HepG2 (cell line): ENCODE results near the gene CTSD. TPM values are rescaled to one million over a fixed set of nuclear protein-coding genes. Genes with fewer than 3 reads are reported as not detected.

Experiments used
- ATAC-seq: fragments of 200-7000 bp; cut with Tn5 transposase; 3 replicates; pipeline ENCODE4 v1.9.1; 2020; ENCODE audit warnings: mild to moderate bottlenecking, moderate library complexity
- BruUV-seq: library from RNA; stranded (reverse); fragments of 400-500 nt; replicated peaks from 2 replicates; lab custom pipeline; 2021; lab: Mats Ljungman, UMichigan
- CTCF ChIA-PET: fragments of 300-600 bp; formaldehyde crosslinking; extraction: SDS; loops from one replicate; lab custom pipeline; 2021; ENCODE audit warnings: low total read pairs, inconsistent platforms, low intra/inter-chr PET ratio; lab: Yijun Ruan, JAX
- POLR2A ChIA-PET: fragments of 350-600 bp; sonication (Branson Sonifier 250); formaldehyde crosslinking; loops from one replicate; lab custom pipeline; 2020; ENCODE audit warnings: antibody characterized with exemption, inconsistent platforms; lab: Yijun Ruan, JAX
- DNase-seq: peaks from one replicate; pipeline ENCODE4 v3.0.0-alpha.2; 2015; ENCODE audit warnings: low spot score
- FAIRE-seq: peaks from 3 replicates; lab custom pipeline; 2011; peaks lifted over from hg19 to GRCh38; lab: Jason Lieb, UNC
- H2AFZ ChIP-seq: one replicate; pipeline ENCODE4 v1.6.1; 2011; ENCODE audit warnings: low read length, inconsistent platforms
- H3K27ac ChIP-seq: fragments of 300-600 bp; 3 replicates; pipeline ENCODE4 v1.8.0; 2011; ENCODE audit warnings: mixed run types, mild to moderate bottlenecking, mixed read lengths, low read length, inconsistent platforms; ENCODE audit not compliant: insufficient read depth; ENCODE audit errors: extremely low read length
- H3K27me3 ChIP-seq, 2 experiments: fragments of 200-600 bp in 1 of 2; 2 replicates in 1 of 2; 3 replicates in 1 of 2; pipeline versions ENCODE4 v1.6.0 to v1.8.0; 2011; ENCODE audit warnings: low read length in 2 of 2, mild to moderate bottlenecking in 2 of 2, moderate library complexity in 2 of 2, inconsistent platforms in 1 of 2; ENCODE audit not compliant: insufficient read depth in 2 of 2, control insufficient read depth in 1 of 2
- H3K36me3 ChIP-seq, 2 experiments: fragments of 200-600 bp in 1 of 2; replicated peaks in 1 of 2; 2 replicates in 1 of 2; 3 replicates in 1 of 2; pipeline versions ENCODE4 v1.5.1 to v1.8.0; 2011; ENCODE audit warnings: low read length in 2 of 2, inconsistent platforms in 1 of 2; ENCODE audit not compliant: insufficient read depth in 2 of 2, control insufficient read depth in 1 of 2
- H3K4me1 ChIP-seq: 2 replicates; pipeline ENCODE4 v1.5.1; 2012; ENCODE audit warnings: low read length, inconsistent platforms; ENCODE audit not compliant: insufficient read depth
- H3K4me2 ChIP-seq: 2 replicates; pipeline ENCODE4 v1.6.0; 2011; ENCODE audit warnings: low read depth, low read length, inconsistent platforms
- H3K4me3 ChIP-seq, 3 experiments: fragments of 200-600 bp in 1 of 3; sonication (generic), shearing (Covaris generic) in 1 of 3; replicated peaks in 1 of 3; 2 replicates each; pipeline ENCODE4 v1.5.1; 2011 to 2016; ENCODE audit warnings: low read length in 3 of 3, inconsistent platforms in 2 of 3, low read depth in 2 of 3, mild to moderate bottlenecking in 2 of 3, control low read depth in 1 of 3, mixed read lengths in 1 of 3; ENCODE audit not compliant: insufficient read depth in 1 of 3
- H3K79me2 ChIP-seq: one replicate; pipeline ENCODE4 v1.6.1; 2011; ENCODE audit warnings: low read length, inconsistent platforms; ENCODE audit not compliant: insufficient read depth
- H3K9ac ChIP-seq: 2 replicates; pipeline ENCODE4 v1.6.0; 2011; ENCODE audit warnings: mild to moderate bottlenecking, low read depth, low read length, inconsistent platforms; ENCODE audit not compliant: insufficient read depth
- H3K9me3 ChIP-seq: 2 replicates; pipeline ENCODE4 v1.5.1; 2012; ENCODE audit warnings: mild to moderate bottlenecking, low read length
- H4K20me1 ChIP-seq: 2 replicates; pipeline ENCODE4 v1.6.0; 2011; ENCODE audit warnings: inconsistent platforms, mild to moderate bottlenecking, low read length, moderate library complexity; ENCODE audit not compliant: insufficient read depth
- FOXM1 ChIP-seq: sonication (generic); formaldehyde crosslinking; IDR thresholded peaks from 2 replicates; pipeline ENCODE4 v1.5.0; 2020; ENCODE audit warnings: missing genetic modification reagents
- LRRFIP1 ChIP-seq: sonication (generic); formaldehyde crosslinking; conservative IDR thresholded peaks from 2 replicates; pipeline ENCODE4 v1.4.0; 2020; ENCODE audit warnings: missing genetic modification reagents
- MEIS1 ChIP-seq: sonication (generic); formaldehyde crosslinking; IDR thresholded peaks from 2 replicates; pipeline ENCODE4 v1.9.0; 2021; ENCODE audit warnings: mild to moderate bottlenecking, missing genetic modification reagents, moderate library complexity, borderline replicate concordance
- PBX3 ChIP-seq: sonication (generic); formaldehyde crosslinking; IDR thresholded peaks from 2 replicates; pipeline ENCODE4 v1.8.1; 2023; ENCODE audit warnings: missing genetic modification reagents, inconsistent platforms, borderline replicate concordance
- ZNF260 ChIP-seq: sonication (generic); formaldehyde crosslinking; IDR thresholded peaks from 2 replicates; pipeline ENCODE4 v1.4.0; 2020; ENCODE audit warnings: missing genetic modification reagents, low read depth, mild to moderate bottlenecking, borderline replicate concordance
- ZNF598 ChIP-seq: sonication (generic); formaldehyde crosslinking; IDR thresholded peaks from 2 replicates; pipeline ENCODE4 v1.5.1; 2020; ENCODE audit warnings: mild to moderate bottlenecking, missing genetic modification reagents, borderline replicate concordance
- WGBS: methylation state at CpG from one replicate; pipeline ENCODE4 v1.1.6; 2017; ENCODE audit warnings: low lambda C conversion rate; 5-methylcytosine and 5-hydroxymethylcytosine counted together
- in situ Hi-C: cut with HindIII; loops from 2 replicates; pipeline ENCODE4 v1.10.0; 2017; ENCODE audit warnings: low pct_unique_long_range_greater_than_20kb; ENCODE audit not compliant: extremely low pct_ligation_motif_present
- intact Hi-C: fragments of 100-400 bp; cut with micrococcal nuclease; formaldehyde crosslinking; loops from one replicate; pipeline ENCODE4 v1.10.0; 2022; ENCODE audit not compliant: unreplicated experiment
- polyA plus RNA-seq, 8 experiments: library from polyadenylated mRNA; depleted of rRNA in 3 of 8; stranded (reverse) in 7 of 8; unstranded in 1 of 8; fragments of >200 nt; fragmentation: Illumina TruSeq in 4 of 8; extraction: Trizol in 4 of 8; gene quantifications; 2 replicates each; pipeline versions ENCODE4 v1.2.1 to v1.2.3, GENCODE V29; 2011 to 2016; ENCODE audit warnings: low read depth in 4 of 8, missing spikeins in 1 of 8, mixed read lengths in 1 of 8; ENCODE audit not compliant: insufficient read depth in 1 of 8
- total RNA-seq, 5 experiments: library from RNA; depleted of rRNA; stranded (reverse); fragments of >200 nt; fragmentation: Illumina TruSeq; extraction: Trizol; gene quantifications; 2 replicates each; pipeline ENCODE4 v1.2.3, GENCODE V29; 2016; ENCODE audit warnings: low read depth in 1 of 5

CTSD gene
- total and polyA plus RNA-seq, 2 of the 13 experiments (the other 11 are each of a cell fraction or from before 2014, with no cell fraction given): 143 to 230 TPM

- H3K27ac ChIP-seq: no peak overlapping the region
- BruUV-seq: no TSS peak
- 51% methylated on average over 24 of the region's 25 CpGs for WGBS
- in situ Hi-C loops (no loop called here), intact Hi-C loops (no loop called here)
- H3K9ac ChIP-seq: no peak overlapping the region
- no peaks in the 10 kb centered on the region for H3K36me3 ChIP-seq
- no peak for DNase-seq
- no peak overlapping the region for H2AFZ ChIP-seq
- H4K20me1 ChIP-seq: no peaks in the 10 kb centered on the region
- TF ChIP-seq FOXM1 (no peak), ZNF260 (CRISPR knock-in tag) (no peak), MEIS1 (no peak), LRRFIP1 (CRISPR knock-in tag) (no peak), ZNF598 (CRISPR knock-in tag) (no peak), PBX3 (CRISPR knock-in tag) (no peak)
- TF ChIP-seq, all 625 proteins: peak for 0
- CTCF ChIA-PET: no interaction called here
- POLR2A ChIA-PET: no interaction called here
- H3K27me3 ChIP-seq: peaks cover 0 to 63% of the 10 kb centered on the region in 2 experiments; a peak in 4 of 5 replicates
- ATAC-seq (no peak), FAIRE-seq (no peak)
- no peaks in the 10 kb centered on the region for H3K9me3 ChIP-seq
- no peaks in the 10 kb centered on the region for H3K79me2 ChIP-seq
- H3K4me2 ChIP-seq: no peak overlapping the region
- H3K4me1 ChIP-seq: no peaks in the 10 kb centered on the region
- H3K4me3 ChIP-seq: no peak overlapping the region
Measured at GRCh38 chr11:1728931-1729691, 34.6 kb downstream of the CTSD start.
